GM21526 (cell line): ENCODE results near the gene HS3ST6.
"Not testable (repeated sequence)": the region's sequence is repeated elsewhere in the genome, so short reads cannot be mapped to it uniquely, and the experiment has no call there.

Source experiments
- ATAC-seq: cut with Tn5 transposase; IDR thresholded peaks from one replicate; pipeline ENCODE4 v1.9.1; 2021; ENCODE audit warnings: moderate library complexity; ENCODE audit not compliant: unreplicated experiment, low FRiP score

HS3ST6 gene

GRCh38 chr16:1884155-1884760 lies 34.0 kb downstream of the HS3ST6 start:
- no peak for ATAC-seq

DNA sequence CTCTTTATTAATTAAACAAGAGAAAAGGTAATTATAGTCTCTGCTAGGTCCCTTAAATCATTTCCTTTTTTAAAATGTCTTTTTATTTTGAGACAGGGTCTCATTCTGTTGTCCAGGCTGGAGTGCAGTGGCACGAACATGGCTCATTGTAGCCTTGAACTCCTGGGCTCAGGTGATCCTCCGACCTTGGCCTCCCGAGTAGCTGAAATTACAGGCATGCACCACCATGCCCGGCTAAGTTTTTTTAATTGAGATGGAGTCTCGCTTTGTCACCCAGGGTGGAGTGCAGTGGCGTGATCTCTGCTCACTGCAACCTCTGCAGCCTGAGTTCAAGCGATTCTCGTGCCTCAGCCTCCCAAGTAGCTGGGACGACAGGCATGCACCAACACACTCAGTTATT lies 37.0 kb downstream of the HS3ST6 start:
- ATAC-seq: not testable (repeated sequence)

DNA sequence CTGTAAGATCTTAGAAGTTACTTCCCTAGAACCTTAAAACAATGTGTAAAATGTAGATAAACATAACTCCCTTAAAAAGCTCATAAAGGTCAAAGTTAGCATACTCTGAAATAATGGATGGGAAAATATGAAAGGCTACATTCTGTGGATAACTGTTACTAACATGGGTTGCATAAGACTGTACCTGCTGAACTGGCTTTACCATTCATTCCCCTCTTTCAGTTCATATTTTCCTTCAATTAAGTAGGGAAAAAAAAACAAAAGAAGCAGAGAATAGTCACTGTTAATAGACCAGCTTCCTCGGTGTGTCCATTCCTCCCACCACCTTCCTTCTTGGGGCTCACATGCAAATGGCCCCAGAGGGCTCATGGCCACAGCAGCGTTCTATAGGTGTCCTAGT lies 38.7 kb downstream of the HS3ST6 start:
- no peak for ATAC-seq

- no peak for ATAC-seq
Observed at GRCh38 chr16:1878256-1878655, 40.0 kb downstream of the HS3ST6 start.

DNA sequence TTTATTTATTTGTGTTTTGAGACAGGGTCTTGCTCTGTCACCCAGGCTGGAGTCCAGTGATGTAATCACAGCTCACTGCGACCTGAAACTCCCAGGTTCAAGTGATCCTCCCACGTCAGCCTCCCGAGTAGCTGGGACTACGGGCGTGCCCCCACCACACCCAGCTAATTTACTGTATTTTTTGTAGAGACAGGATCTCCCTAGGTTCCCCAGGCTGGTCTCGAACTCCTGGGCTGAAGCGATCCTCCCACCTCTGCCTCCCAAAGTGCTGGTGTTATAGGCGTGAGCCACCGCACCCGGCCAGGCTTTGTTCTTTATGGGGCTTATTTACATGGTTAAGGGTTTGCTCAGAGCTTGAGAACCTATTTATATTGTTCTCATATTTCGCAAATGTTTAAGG lies 40.4 kb downstream of the HS3ST6 start:
- no peak for ATAC-seq

DNA sequence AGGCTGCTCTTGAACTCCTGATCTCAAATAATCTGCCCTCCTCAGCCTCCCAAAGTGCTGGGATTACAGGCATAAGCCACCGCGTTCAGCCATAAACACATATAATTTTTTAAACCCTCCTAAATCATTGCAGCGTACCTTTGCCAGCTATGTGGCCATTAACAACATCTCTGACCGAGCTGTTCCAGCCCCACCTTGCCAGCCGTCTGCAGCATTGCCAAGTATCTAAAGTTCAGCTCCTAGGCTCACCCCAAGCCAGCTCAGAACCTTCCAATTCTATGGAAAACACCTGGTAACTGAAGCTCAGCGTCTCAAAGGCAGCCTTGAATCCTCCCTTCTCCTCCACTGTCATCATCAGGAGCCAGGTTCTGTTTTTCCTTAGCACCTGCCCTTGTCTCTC lies 41.1 kb downstream of the HS3ST6 start:
- no peak for ATAC-seq

- no peak for ATAC-seq
Observed at GRCh38 chr16:1876468-1876867, 41.7 kb downstream of the HS3ST6 start.

DNA sequence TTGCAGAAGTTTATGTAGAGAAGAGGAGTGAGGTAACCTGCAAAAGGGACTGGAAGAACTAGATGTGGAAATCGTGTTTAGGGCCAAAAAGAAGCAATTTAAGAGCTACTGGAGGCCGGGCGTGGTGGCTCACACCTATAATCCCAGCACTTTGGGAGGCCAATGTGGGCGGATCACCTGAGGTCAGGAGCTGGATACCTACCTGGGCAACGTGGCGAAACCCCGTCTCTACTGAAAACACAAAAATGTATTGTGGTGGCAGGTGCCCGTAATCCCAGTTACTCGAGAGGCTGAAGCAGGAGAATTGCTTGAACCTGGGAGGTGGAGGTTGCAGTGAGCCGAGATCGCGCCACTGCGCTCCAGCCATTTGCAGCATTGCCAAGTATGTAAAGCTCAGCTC lies 42.1 kb downstream of the HS3ST6 start:
- ATAC-seq: not testable (repeated sequence)

DNA sequence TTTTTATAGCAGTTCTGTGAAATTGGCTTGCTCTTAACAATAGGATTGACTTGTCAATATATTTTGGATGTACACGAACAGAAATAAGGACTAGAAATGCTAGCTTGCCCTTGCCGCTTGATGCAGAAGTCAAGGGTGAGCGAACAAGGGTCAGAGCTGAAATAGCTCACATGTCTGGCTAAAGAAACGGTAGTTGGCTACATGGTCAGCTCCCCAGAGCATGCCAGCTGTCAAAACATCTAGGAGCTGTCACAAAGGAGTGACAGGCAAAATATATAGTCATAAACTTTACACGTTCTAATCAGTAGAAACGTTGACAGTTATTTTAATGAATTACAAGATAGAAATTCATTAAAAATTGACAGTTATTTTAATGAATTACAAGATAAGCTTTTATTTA lies 43.4 kb downstream of the HS3ST6 start:
- ATAC-seq: no peak

- ATAC-seq: no peak
Observed at GRCh38 chr16:1871974-1872635, 46.1 kb downstream of the HS3ST6 start, which contains the start of gene MEIOB. MEIOB (minus strand) TSS chr16:1872164; CDS start chr16:1868175, 3,989 bp downstream.

DNA sequence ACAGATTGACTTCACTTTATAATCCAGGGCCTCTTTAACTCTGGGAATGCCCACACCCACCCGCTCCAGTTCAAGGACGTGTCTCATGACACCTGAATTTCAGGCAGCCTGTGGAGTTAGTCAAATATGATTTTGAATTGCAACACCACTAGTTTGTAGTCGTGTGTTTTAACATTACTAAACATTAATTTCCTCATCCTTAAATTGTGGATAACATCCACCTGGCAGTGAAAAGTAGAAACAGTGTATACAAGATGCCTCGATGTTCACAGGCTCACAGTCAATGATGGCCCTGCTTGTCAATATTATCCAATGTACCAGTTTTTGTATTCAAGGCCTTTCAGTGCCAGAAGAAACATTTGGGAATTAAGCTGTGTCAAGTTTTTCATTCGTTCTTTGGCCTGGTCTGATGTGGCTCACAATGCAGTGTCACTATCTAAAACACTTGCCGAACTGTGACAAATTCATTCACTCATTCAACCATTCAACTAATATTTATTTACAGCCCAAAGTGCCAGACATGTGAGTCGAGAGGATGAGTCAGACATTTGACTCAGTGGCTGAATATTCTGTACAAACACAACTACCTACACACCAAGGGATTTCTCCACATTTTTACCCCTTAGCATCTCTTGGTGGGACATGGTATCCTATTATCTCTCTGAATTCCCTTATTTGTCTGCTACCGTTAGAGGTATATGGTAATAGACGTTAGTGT lies 47.7 kb downstream of the HS3ST6 start:
- ATAC-seq: no peak

GRCh38 chr16:1865902-1866690 lies 52.1 kb downstream of the HS3ST6 start:
- no peak for ATAC-seq

GRCh38 chr16:1863681-1864460 lies 54.3 kb downstream of the HS3ST6 start:
- ATAC-seq: no peak

- no peak for ATAC-seq
Observed at GRCh38 chr16:1862394-1862793, 55.8 kb downstream of the HS3ST6 start.

DNA sequence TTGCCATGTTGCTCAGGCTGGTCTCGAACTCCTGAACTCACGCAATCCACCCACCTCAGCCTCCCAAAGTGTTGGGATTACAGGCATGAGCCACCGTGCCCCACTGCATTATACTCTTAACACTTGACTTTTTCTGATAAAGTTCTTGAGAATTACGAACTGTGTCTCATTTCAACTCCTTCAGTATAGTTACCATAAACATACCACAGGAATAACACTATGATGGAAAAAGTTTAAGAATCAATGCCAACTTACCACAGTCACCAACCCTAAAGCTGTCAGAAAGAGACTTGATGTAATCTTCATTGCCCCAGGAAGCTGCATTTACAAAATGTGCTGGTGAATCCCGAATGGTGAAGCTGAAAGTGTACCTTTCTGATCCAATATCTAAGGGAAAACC lies 56.5 kb downstream of the HS3ST6 start:
- ATAC-seq: no peak
